Activated CD8-positive, alpha-beta memory T cell treated with anti-CD3 and anti-CD28 coated beads, Interleukin-2, amount 50 U/mL, for 4 hours (primary cell): ENCODE results near the gene GSTM5.
"Not testable (repeated sequence)": the region's sequence is repeated elsewhere in the genome, so short reads cannot be mapped to it uniquely, and the experiment has no call there.

Source experiments
- DNase-seq: peaks from one replicate; pipeline ENCODE4 v3.0.0-alpha.2; 2020

Gene GSTM5

DNA sequence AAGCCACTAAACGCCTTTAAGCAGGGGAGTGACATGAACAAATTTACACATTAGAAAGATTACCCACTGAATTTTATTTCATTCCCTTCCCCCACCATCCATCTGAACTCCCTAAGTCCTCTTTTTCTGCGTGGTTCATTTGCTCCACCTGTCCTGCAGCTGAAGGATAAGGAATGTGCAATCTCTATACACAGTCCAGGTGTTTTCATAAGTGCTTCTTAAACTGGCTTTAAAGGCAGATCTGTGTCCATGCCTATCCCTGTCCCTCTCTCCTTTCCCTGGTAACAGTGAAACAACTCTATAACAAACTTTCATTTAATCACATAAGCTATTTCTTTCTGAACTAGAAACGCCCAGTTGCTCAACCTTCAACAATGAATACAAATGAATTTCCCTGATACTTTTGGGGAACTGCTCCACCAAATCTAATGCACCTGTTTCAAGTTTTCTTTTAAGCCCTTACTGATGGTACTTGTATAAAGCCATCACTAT lies 20.4 kb downstream of the GSTM5 start:
- no peak for DNase-seq

DNA sequence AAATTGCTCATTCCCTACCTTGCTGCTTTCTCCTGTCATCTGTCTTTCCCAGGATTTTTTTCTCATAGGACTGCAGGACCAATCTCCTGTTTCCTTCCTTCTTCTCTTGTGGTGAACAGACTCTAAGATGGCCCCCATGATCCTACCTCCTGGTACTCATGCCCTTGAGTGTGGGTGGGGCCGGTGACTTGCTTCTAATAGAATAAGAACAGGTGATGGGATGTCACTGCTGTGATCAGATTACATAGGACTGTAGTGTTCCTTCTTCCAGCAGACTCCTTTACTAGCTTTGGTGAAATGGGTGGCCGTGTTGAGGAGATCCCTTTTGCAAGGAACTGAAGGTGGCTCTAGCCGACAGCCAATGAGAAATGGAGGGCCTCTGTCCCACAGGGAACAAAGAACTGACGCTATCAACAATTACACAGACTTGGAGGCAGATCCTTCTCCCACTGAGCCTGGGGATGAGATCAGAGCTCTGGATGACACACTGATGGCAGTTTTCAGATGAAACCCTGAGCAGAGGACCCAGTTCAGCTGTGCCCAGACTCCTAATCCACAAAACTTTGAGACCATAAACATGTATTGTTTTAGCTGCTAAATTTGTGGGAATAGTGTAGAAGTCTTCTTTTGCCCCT lies 21.3 kb downstream of the GSTM5 start:
- DNase-seq: no peak

DNA sequence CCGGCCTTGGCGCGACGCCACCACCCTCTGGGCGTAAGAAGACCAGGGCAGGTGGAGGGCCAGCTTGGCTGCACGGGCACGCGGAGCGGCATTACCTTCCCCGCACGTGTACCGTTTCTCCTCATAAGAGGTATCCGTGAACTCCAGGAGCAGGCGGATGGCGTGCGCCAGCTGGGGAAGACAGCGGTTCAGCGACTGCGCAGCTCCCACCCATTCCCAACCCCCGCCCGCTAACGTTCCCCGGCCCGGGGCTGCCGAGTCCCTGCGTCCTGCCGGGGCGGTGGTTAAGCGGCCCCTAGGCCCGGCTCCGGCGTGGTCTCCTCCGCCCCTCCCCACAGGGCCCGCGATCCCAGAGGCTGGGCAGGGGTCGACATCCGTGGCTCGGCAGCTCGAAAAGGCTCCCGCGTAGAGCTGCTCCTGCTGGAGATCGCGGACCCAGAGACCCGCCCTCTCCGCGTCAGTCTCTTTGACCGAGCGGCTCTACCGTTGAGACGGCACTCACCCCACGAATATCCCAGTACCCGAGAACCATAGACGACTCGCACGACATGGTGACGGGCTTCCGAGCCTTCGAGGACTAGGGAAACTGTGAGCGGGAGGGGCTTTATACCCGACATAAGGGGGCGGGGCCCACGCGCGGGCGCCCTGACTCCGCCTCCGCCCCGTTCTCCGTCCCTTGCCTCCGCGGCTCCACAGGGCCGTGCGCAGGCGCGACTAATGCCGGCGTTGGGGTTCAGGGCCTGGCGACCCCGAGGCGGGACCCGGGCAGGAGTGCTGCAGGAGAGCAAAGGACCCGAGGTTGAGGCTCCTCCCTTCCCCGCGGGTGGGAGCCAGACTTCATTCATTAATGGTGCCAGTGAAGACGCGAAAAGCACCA lies 27.9 kb downstream of the GSTM5 start:
- peak; percentile 87 for DNase-seq

DNA sequence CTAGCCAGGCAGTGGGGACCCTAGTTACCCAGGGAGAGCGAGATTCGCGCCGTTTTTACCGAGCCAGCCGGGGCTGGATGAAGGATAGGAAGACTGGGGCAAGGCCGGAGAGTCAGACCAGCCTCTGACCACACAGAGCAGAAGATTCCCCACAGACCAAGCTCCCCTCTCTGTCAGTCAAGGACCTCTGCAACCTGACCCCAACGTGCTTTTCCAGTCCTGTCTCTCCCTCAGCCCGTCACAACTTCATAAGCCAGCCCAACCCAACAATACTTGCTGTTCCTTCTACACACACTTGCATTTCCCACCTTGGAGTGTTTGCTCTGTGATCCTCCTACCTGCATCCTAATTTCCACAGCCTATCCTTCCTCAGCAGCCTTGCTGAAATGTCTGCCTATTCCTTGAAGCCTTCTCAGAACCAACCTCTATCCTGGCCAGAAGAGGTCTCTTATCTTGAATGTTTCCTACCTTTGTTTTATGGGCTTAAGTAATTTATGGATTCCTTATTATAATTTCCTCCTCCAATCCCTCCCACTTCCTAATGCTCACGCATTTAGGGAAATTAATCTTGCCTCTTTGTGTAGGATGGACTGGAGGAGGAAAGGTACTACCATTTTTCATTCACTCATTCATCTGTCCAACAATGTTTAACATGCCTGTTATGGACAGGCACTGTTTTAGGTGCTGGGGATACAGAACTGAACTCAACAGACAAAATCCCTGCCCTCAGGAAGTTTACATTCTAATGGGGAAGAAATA lies 28.7 kb downstream of the GSTM5 start, which contains the start of gene GSTM3:
Gene GSTM3 (minus strand): TSS at position 424 of the 759 bp plus-strand sequence. CDS start 751 bp downstream, outside the sequence.
- no peak for DNase-seq

DNA sequence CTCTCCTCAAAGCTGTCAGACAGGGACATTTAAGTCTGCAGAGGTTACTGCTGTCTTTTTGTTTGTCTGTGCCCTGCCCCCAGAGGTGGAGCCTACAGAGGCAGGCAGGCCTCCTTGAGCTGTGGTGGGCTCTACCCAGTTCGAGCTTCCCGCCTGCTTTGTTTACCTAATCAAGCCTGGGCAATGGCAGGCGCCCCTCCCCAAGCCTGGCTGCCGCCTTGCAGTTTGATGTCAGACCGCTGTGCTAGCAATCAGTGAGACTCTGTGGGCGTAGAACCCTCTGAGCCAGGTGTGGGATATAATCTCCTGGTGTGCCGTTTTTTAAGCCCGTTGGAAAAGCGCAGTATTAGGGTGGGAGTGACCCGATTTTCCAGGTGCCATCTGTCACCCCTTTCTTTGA lies 36.3 kb downstream of the GSTM5 start:
- DNase-seq: not testable (repeated sequence)

DNA sequence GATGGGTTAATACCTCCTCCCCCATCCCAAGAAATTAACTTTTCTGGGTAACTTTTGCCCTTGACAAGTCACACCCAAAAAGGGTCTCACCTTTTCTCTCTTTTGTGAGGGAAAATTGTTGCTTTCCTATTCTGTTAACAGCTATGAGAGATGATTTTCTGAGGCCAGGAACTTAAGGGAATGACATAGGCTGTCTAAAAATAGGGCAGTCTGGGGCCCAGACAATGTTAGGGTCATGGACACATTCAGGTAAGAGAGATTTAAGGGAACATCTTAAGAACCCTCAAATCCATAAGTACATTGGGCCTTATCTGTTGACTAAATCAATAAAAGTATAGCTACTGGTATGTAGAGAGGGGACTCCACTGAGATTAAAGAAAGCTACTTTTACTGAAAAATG lies 37.2 kb downstream of the GSTM5 start:
- no peak for DNase-seq

DNA sequence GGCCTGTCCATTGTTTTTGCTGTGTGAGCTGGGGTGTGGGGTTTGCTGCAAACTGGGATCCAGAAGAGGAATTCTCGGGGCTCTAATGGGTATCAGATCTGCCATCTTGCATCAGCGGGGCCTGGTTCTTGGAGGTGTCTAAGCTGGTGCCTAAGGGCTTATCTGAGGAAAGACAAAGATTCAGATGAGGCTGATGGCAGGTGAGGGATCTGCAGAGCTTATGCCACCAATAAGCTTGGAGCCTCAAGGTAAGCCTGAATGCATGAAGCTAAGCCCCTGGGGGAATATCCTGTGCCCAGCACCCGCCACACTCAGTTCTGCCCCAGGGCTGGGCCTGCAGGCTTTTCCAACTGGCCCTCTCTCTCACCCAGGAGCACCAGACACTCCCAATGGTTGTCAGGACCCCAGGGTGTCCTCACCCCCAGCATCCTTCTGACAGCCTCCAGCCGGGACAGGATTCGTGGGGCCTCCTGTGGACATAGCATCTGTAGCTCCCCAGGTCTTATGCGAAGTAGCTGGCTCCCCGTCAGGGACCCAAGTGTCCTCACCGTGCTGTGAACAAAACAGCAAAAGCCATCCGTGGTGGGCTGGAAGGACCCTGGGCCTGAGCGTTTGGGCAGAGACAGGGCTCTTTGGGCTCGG lies 38.3 kb downstream of the GSTM5 start:
- DNase-seq: no peak

DNA sequence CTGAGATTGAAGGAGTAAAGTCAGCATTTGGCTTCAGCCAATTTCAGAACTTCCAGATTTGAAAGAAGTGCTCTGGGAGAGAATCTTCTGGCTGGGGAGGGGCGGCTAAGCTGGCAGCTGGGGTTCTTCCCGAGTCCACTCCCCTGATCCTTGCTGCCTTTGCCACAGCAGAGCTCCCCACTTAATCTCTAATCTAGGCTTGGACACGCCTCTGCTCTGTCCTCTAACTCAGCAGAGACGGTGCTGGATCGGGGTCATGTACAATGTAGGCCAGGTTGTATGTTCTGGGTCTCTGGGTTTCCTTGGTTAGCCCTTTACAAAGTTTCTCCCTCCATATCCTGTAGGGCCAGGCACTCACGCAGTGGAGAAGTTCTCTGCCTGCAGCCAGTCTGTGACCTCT lies 38.9 kb downstream of the GSTM5 start:
- no peak for DNase-seq

DNA sequence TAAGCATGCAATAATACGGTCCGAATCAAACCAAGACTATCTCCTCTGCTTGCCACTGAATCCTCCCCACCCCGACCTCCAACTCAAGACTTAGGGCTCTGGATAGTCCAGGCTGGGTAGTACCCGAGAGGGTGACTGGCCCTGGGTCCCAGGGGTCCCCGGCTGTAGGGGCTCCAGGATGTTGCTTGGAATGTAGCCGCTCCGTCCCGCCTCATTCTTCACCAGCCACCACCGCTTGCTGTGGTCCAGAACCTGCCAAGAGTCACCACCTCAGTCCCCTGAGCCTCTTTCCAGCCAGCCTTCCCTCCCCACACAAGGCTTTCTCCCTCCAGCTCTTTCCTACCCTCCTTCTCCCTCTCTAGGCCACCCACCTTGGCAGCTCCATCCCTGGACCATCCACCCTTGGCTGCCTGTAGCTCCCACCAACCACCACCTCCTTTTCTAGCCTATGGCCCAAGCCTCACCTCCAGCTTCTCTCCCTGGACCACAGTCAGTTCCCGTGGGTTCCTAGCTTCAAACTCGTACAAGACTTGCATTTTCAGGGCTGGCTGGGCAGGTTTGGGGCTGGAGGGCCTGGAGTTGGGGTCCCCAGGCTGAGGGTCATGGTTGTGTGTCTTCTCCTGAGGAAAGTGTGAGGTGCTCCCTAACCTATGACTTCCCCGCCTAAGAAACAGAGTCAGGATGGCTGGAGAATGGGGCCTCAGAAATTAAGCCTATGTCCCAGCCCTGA lies 39.6 kb downstream of the GSTM5 start:
- DNase-seq: no peak

DNA sequence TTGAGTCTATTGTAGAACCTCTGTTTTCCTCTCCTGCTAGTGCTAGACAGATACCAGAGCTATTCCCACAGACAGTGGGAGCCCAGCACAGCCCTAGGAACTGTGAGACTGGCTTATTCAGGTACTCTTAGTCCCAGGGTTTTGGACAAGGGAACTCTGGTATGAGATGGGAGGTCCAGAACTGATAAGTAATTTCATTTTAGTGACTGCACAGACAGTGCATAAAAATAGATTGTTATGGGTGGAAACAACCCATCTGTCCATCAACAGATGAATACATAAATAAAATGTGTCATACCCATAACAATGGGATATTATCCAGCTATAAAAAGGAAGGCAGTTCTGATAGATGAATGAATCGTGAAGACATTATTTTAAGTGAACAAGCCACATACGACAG lies 42.7 kb downstream of the GSTM5 start:
- no peak for DNase-seq

DNA sequence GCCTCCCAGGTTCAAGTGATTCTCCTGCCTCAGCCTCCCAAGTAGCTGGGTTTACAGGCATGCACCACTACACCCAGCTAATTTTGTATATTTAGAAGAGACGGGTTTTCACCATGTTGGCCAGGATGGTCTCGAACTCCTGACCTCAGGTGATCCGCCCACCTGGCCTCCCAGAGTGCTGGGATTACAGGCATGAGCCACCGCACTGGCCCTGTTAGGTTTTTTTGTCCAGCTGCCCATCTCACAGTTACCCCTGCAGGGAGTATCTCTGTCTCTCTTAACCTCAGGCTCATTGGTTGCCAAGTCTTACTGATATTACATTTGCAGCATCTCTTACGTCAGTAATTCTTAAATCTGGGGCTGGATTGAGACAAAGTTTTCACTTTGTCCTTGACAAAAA lies 44.3 kb downstream of the GSTM5 start:
- DNase-seq: not testable (repeated sequence)

DNA sequence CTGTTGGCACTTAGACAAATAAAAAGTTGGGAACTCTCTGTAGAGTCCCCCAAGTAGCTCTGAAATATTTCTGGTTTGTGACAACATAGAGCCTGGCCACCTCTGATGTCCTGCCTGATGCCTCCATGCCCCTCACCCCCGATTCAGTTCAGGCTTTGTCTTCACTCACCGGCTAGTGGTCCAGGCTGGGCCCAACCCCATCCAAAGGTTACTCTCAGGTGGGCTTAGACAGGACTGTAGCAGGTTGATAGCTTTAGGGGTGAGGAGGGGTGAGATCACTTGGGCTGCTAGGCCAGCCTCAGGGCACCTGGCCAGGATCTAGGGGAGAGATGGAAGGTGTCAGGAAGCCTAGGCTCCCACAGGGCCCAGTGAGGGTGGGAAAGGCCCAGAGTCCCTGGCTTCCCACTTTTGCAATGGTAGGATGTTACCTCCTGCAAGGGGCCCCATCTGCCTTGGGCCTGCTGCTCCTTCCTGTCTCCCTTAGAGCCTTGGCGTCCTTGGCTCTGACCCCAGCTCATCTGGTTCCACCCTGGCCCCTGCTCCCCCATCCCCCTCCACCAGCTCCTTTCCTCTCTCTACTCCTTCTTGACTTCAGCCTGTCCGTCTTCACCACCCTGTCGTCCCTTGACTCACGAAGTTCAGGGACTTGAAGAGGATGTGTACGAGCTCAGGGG lies 44.9 kb downstream of the GSTM5 start:
- DNase-seq: no peak

DNA sequence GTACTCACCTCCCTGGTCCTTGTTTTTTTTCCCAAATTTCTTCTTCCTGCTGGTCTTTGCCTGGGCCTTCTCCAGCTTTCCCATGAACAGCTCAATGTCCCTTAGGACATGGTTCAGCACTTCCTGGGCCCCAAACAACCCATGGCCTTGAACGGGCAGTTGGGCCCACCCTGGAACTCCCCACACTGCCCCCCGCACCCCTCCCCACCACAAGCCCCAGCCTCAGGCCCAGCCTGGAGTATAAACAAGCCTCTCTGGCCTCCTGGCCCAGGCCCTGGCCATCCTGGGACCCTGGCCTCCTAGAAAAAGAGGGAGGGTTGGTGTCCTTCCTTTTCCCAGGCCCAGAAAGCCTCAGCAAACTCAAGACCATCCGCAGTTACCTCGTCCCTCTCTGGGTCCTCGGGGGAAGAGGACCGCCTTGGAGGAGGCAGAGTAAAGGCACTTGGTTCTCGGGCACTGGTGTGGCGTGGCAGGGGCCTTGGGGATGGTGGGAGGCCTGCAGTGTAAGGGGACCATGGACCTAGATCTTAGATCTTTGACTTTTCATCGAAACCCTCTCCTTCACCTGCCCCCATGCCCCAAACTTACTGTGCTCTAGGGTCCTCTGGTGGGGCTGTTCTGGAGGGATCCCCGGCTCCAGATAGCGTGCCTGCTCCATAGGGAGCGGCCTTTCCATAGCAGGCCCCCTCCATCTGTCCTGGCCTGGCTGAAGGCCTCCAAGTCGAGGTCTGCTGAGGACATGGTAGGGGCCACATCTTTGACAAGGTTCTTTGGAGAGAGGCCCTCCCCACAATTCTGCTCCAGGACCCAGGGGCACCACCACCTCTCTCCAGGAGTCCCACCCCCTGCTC lies 46.1 kb downstream of the GSTM5 start:
- peak; percentile 2 for DNase-seq

DNA sequence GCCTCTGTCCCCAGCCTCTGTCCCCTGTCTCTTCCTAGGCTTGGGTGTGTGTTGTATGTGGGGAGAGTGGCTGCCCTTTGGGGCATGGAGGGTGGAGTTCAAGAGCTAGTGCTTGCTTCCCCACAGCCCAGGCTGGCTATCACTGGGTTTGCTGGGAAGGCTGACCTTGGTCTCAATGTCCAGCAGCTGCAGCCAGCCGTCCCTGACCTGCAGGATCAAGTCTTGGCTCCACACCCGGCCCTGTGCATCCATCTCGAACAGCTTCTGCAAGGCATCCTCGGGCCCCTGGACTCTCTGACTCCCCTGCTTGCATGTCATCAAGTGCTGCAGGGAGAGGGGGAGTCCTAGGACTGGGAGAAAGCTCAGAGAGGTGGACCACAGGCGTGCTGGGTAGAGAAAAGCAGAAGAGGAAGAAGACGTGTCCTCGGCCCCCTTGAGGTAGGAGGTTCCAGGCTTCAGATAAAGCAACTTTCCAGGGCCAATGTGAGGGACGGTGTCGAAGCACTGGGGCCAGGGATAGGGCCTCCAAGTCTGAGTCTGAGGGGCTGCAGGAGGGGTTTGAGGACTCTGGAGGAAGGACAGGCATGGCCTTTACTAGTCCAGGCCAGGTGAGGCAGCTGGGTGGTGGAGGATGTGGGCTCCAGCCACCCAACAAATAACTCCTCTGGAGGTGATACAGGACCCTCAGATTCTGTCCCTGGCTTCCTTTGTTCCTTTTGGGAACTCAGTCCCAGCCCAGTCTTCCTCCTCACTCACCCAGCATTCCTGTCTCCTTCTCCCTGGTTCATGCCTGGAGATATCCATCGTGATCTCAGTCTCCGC lies 47.7 kb downstream of the GSTM5 start:
- peak; percentile 11 for DNase-seq

DNA sequence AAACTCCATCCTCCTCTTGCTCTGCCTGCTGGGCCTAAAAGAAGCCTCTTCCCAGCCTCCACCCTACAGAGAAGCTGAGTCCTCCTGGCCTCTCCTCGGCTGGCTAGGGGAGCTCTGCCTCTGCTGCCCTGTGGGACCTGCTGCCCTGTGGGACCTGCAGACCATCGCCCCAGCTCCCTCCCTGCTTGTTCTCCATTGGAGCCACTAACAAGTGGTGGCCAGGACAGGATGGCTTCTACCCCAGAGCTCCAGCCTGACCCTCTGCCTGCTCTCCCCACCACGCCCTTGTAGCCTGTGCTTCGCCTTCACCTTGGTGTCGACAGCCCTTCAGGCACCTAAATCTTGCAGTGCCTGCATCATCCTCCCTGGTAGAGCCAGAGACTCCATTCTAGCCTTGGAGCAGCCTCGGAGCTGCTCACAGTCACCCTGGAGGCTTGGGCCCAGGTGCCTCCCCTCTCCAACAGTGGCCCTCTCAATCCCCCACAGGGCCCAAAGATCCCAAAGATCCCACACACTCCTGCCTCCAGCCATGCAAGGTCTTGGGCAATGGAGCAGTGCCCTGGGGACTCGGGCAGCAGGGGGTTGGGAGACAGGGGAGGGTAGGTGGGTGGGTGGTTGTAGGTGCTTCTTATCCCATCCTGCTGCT lies 48.7 kb downstream of the GSTM5 start:
- peak; percentile 7 for DNase-seq

DNA sequence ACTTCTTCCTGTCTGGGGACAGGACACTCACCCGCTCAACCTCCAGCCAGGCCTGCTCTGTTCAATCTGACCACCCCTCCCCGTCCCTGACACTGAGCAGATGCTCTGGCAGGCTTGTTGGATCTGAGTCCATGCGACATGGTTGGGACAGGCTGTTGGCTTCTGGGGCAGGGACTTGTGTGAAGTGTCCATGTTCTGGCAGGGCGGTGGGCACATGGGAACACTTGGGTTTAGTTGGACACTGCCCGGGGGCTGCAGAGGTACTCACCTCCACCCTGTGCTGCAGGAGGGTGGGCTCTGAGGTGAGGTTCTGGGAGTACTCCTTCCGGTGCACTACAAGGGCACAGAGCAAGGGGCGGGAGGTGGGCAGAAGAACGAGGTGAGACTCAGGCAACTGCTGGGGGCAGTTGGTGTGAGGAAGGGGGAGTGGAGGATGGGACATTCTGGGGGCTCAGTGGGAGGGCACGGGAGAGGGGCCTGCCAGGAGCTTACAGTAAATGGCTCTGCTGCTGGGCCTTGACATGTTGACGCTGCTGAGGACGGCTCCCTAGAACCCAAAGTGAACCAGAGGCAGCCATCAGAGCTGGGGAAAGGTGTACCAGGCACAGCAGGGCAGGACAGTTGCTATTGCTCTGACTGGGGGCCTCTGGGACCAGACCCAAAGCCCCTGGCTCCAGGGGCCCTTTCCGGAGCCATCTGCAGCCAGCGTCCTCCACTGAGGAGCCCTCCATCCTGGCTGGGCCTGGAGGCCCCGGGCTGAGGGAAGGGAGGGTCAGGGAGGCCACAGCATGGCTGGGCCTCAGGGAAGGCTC lies 49.4 kb downstream of the GSTM5 start:
- peak; percentile 7 for DNase-seq

DNA sequence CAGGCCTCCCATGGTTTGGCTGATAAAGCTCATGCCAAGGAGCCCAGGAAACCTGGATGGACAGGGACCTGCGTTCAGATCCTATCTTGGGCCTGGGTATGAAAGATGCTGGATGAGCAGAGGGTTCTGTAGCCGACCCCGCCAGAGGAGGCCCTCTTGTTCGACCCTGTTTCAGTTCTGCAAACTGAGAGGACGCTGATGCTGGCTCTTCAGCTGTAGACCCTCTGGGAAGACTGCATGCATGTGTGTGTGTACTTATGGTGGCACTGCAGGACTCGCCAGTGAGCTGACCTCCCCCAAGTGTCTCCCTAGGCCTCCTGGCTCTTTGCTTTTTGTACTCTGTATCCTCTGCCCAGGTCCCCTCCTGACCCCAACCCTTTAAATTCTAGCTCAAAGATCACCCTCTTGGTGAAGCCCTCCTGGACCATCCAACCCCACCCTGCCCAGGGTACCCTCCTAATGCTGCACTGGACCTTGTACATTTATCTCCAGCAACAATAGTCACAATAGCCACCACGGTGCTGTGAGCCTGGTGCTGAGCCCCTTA lies 50.1 kb downstream of the GSTM5 start:
- peak; percentile 5 for DNase-seq
